OCI-LY7 (cell line): ENCODE measurements around the gene GLB1L2. TPM values are rescaled to one million over a fixed set of nuclear protein-coding genes. Genes with fewer than 3 reads are reported as not detected.
"Not testable (repeated sequence)": the region's sequence is repeated elsewhere in the genome, so short reads cannot be mapped to it uniquely, and the experiment has no call there.

ENCODE experiments used
- BruUV-seq: library from RNA; stranded (reverse); fragments of 400-500 nt; replicated peaks from 2 replicates; lab custom pipeline; 2021; lab: Mats Ljungman, UMichigan
- CTCF ChIA-PET: fragments of 300-600 bp; sonication (Branson Sonifier 250); formaldehyde crosslinking; loops from one replicate; lab custom pipeline; 2022; ENCODE audit warnings: antibody characterized with exemption; ENCODE audit not compliant: unreplicated experiment; lab: Charles Lee
- POLR2A ChIA-PET: fragments of 300-600 bp; sonication (Branson Sonifier 250); formaldehyde crosslinking; loops from one replicate; lab custom pipeline; 2022; ENCODE audit warnings: antibody characterized with exemption; lab: Charles Lee
- DNase-seq: peaks from one replicate; pipeline ENCODE4 v3.0.0-alpha.2; 2015; ENCODE audit warnings: low spot score
- H2AFZ ChIP-seq: fragments of 200-600 bp; sonication (generic), shearing (Covaris generic); 2 replicates; pipeline ENCODE4 v1.6.1; 2014; ENCODE audit warnings: mild to moderate bottlenecking, antibody characterized with exemption, low read length, moderate library complexity
- H3K27ac ChIP-seq: fragments of 200-600 bp; sonication (generic); 2 replicates; pipeline ENCODE4 v1.5.1; 2014; ENCODE audit warnings: mixed run types, low read depth, mild to moderate bottlenecking, moderate library complexity, low read length, inconsistent platforms; ENCODE audit not compliant: poor library complexity, severe bottlenecking
- H3K36me3 ChIP-seq: fragments of 200-600 bp; sonication (generic); 2 replicates; pipeline ENCODE4 v1.6.1; 2014; ENCODE audit warnings: mild to moderate bottlenecking, antibody characterized with exemption, low read length, moderate library complexity, mixed read lengths; ENCODE audit not compliant: insufficient read depth
- H3K4me1 ChIP-seq: fragments of 200-600 bp; sonication (generic); 2 replicates; pipeline ENCODE4 v1.5.1; 2014; ENCODE audit warnings: mild to moderate bottlenecking, low read length; ENCODE audit not compliant: insufficient read depth, poor library complexity, severe bottlenecking
- H3K4me2 ChIP-seq: fragments of 200-600 bp; sonication (generic); 2 replicates; pipeline ENCODE4 v1.6.1; 2014; ENCODE audit warnings: mild to moderate bottlenecking, low read length
- H3K4me3 ChIP-seq: fragments of 200-600 bp; sonication (generic); 2 replicates; pipeline ENCODE4 v1.5.1; 2014; ENCODE audit warnings: mild to moderate bottlenecking, low read depth, low read length; ENCODE audit not compliant: poor library complexity, severe bottlenecking
- H3K79me2 ChIP-seq: fragments of 200-600 bp; sonication (generic); 2 replicates; pipeline ENCODE4 v1.6.1; 2016; ENCODE audit warnings: low read depth, mild to moderate bottlenecking, low read length, moderate library complexity, mixed read lengths; ENCODE audit not compliant: insufficient read depth
- H3K9me2 ChIP-seq: fragments of 200-600 bp; sonication (generic); 2 replicates; pipeline ENCODE4 v1.6.1; 2016; ENCODE audit warnings: mild to moderate bottlenecking, low read length, mixed read lengths; ENCODE audit not compliant: insufficient read depth
- H3K9me3 ChIP-seq: fragments of 200-600 bp; sonication (generic); 2 replicates; pipeline ENCODE4 v1.6.1; 2014; ENCODE audit warnings: mild to moderate bottlenecking, mixed run types, low read length, mixed read lengths
- H4K20me1 ChIP-seq: fragments of 200-600 bp; sonication (generic); 2 replicates; pipeline ENCODE4 v1.6.1; 2014; ENCODE audit warnings: mild to moderate bottlenecking, antibody characterized with exemption, low read length, moderate library complexity, mixed read lengths; ENCODE audit not compliant: insufficient read depth
- EZH2phosphoT487 ChIP-seq: fragments of 200-600 bp; sonication (generic); IDR thresholded peaks from 2 replicates; pipeline ENCODE4 v1.6.1; 2018; ENCODE audit warnings: low read depth, borderline replicate concordance, mild to moderate bottlenecking, mixed run types, antibody characterized with exemption, low read length, moderate library complexity, mixed read lengths
- intact Hi-C: fragments of 100-400 bp; cut with micrococcal nuclease; formaldehyde crosslinking; loops from one replicate; pipeline ENCODE4 v1.10.0; 2022; ENCODE audit not compliant: unreplicated experiment
- total RNA-seq, 2 experiments: library from RNA; depleted of rRNA in 1 of 2; stranded (reverse); fragments of >200 nt in 1 of 2; shearing (Covaris generic) in 1 of 2; gene quantifications; 2 replicates each; pipeline ENCODE4 v1.2.3, GENCODE V29; 2014 to 2022
- TF ChIP-seq, protein P1 (sequence below): fragments of 200-600 bp; sonication (generic); conservative IDR thresholded peaks from 2 replicates; pipeline ENCODE4 v1.5.1; 2014; ENCODE audit warnings: mild to moderate bottlenecking, antibody characterized with exemption, low read length, moderate library complexity, mixed read lengths

Gene GLB1L2
- total RNA-seq, 2 experiments from 2014 or later: not detected

DNA sequence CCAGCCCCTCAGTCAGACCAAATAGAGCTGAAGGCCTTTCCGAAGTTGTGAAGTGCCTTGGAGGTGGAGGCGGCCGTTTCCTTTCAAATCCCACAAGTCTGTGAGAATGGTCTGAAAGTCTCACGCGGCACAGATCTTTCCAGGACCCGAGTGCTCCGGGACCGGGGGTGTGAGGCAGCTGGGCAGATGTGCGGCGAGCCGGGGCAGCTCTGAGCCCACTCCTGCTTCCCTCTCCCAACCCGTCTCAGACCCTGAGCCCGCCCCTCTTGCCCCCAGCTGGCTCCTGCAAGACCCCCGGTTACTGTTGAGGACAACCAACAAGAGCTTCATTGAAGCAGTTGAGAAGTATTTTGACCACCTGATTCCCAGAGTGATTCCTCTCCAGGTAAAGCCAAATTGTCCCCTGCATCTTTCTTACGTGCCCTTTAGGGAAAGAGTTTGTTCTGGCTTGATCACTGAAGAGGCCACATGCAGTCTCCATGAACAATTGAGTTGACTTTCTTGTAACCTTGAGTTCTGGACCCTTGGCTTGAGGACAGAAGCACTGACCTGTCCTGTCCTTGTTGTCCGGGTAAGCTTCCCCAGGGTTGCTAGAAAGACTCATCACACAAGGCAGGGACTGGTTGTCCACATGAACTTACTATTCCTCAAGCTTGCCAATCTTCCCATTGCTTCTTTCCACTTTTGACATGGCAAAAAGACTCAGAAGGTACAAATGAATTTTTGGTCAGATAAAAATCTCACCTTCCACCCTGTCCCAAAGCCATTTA lies 48.1 kb upstream of the GLB1L2 start:
- CTCF ChIA-PET: no interaction called here

GRCh38 chr11:134284349-134284748 lies 47.4 kb upstream of the GLB1L2 start:
- DNase-seq, H3K9me2 ChIP-seq, BruUV-seq, H4K20me1 ChIP-seq, intact Hi-C loops, CTCF ChIA-PET, H3K4me2 ChIP-seq, H3K36me3 ChIP-seq, H3K4me1 ChIP-seq, H3K79me2 ChIP-seq, H3K27ac ChIP-seq, H2AFZ ChIP-seq, H3K4me3 ChIP-seq, POLR2A ChIA-PET, H3K9me3 ChIP-seq: not testable (repeated sequence)

More for the DNA sequence above, 48.1 kb upstream of the GLB1L2 start:
- BruUV-seq: no TSS peak
- H3K9me3 ChIP-seq: no peaks in the 10 kb centered on the region
- TF ChIP-seq EZH2phosphoT487: no peak
- TF ChIP-seq, protein P1, sequence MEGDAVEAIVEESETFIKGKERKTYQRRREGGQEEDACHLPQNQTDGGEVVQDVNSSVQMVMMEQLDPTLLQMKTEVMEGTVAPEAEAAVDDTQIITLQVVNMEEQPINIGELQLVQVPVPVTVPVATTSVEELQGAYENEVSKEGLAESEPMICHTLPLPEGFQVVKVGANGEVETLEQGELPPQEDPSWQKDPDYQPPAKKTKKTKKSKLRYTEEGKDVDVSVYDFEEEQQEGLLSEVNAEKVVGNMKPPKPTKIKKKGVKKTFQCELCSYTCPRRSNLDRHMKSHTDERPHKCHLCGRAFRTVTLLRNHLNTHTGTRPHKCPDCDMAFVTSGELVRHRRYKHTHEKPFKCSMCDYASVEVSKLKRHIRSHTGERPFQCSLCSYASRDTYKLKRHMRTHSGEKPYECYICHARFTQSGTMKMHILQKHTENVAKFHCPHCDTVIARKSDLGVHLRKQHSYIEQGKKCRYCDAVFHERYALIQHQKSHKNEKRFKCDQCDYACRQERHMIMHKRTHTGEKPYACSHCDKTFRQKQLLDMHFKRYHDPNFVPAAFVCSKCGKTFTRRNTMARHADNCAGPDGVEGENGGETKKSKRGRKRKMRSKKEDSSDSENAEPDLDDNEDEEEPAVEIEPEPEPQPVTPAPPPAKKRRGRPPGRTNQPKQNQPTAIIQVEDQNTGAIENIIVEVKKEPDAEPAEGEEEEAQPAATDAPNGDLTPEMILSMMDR: no peak
- H3K27ac ChIP-seq: no peak overlapping the region
- DNase-seq: no peak
- intact Hi-C loops: no loop called here
- POLR2A ChIA-PET: no interaction called here
- no peaks in the 10 kb centered on the region for H3K4me1 ChIP-seq
- no peak overlapping the region for H3K4me2 ChIP-seq
- no peaks in the 10 kb centered on the region for H4K20me1 ChIP-seq
- H3K36me3 ChIP-seq: no peaks in the 10 kb centered on the region
- H2AFZ ChIP-seq: no peak overlapping the region
- H3K4me3 ChIP-seq: no peak overlapping the region
- H3K9me2 ChIP-seq: no peaks in the 10 kb centered on the region
- no peaks in the 10 kb centered on the region for H3K79me2 ChIP-seq

- Histone ChIP-seq H3K4me1 (no peaks in the 10 kb centered on the region), H3K9me2 (no peaks in the 10 kb centered on the region), H2AFZ (no peak overlapping the region), H3K36me3 (no peaks in the 10 kb centered on the region), H4K20me1 (no peaks in the 10 kb centered on the region), H3K79me2 (no peaks in the 10 kb centered on the region), H3K4me3 (no peak overlapping the region), H3K4me2 (no peak overlapping the region), H3K9me3 (no peaks in the 10 kb centered on the region), H3K27ac (no peak overlapping the region)
- TF ChIP-seq, protein P1: no peak
- TF ChIP-seq EZH2phosphoT487: no peak
- ChIA-PET POLR2A (no interaction called here), CTCF (no interaction called here)
- BruUV-seq: no TSS peak
- no peak for DNase-seq
- intact Hi-C loops: no loop called here
These were observed 44.2 kb upstream of the GLB1L2 start for GRCh38 chr11:134287561-134287960.
